ENCODE results near the gene FADS3.

DNA sequence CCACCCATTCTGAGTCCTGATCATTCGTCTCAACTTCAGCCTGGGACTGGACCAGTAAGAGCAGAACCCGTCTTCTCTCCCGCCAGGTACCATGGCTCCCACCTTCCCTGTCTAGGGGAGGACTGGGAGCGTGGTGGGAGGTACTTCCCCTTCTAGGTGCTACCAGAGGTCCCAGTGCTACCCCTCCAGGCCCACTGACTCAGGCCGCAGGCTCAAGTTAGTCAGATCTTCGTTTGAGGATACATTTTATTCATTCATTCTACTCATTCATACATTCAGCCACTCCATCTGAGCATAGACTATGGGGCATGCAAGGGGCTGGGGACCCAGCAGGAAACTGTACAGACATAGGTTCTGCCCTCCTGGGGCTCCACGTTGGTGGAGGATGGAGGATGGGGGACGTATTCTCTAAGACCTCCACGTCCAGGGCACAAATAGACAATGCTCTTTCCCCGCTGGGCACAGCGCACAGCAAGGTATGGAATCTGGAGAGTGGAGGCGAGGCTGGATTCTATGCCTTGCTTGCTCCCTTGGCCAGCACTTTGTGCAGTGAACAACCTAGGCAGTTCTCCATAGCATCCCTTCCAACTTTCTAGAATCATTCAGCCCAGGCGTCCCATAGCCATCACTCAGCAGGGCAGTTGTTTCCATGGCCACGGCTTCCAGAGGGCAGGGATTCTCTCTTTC is 27.0 kb upstream of the FADS3 start:
- TF ChIP-seq, protein P1, sequence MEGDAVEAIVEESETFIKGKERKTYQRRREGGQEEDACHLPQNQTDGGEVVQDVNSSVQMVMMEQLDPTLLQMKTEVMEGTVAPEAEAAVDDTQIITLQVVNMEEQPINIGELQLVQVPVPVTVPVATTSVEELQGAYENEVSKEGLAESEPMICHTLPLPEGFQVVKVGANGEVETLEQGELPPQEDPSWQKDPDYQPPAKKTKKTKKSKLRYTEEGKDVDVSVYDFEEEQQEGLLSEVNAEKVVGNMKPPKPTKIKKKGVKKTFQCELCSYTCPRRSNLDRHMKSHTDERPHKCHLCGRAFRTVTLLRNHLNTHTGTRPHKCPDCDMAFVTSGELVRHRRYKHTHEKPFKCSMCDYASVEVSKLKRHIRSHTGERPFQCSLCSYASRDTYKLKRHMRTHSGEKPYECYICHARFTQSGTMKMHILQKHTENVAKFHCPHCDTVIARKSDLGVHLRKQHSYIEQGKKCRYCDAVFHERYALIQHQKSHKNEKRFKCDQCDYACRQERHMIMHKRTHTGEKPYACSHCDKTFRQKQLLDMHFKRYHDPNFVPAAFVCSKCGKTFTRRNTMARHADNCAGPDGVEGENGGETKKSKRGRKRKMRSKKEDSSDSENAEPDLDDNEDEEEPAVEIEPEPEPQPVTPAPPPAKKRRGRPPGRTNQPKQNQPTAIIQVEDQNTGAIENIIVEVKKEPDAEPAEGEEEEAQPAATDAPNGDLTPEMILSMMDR (IDR thresholded peaks at IDR 0.05), result no peak
- no peak for TF ChIP-seq EP300 (IDR thresholded peaks at IDR 0.05)
- TF ChIP-seq POLR2A (IDR thresholded peaks at IDR 0.05), result no peak
- TF ChIP-seq POLR2AphosphoS5 (IDR thresholded peaks at IDR 0.05), result no peak
